SK-N-SH (cell line): ENCODE data around the gene BIRC3.

Experiments used
- PBX3 ChIP-seq: IDR thresholded peaks from 2 replicates; pipeline ENCODE4; 2012
- TF ChIP-seq, protein P1 (sequence below): fragments of 200-600 bp; sonication (generic); IDR thresholded peaks from 2 replicates; pipeline ENCODE4 v1.6.1; 2017; ENCODE audit warnings: antibody characterized with exemption, mild to moderate bottlenecking, moderate library complexity

DNA sequence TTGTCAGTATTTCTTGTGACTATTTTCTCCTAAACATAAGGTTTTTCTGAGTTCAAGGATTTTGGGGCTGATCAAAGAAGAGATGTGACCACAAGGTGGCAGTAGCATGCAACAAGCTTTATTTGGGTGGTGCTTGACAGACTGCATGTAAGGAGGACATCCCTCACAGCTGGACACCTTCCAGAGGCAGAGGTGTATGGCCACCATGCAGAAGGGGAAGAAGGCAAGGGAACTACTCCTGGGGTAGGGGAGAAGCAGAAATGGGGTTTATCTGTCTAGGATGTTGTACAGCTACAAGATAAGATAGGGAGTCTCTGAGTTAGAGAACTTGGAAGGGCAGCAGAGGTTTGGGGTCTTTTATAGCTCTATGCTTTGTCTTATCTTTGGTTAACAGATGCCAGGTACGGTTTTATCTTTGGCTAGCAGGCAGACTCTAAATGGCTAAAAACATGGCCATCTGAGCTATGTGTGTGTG lies 24.6 kb downstream of the BIRC3 start:
- TF ChIP-seq, protein P1, sequence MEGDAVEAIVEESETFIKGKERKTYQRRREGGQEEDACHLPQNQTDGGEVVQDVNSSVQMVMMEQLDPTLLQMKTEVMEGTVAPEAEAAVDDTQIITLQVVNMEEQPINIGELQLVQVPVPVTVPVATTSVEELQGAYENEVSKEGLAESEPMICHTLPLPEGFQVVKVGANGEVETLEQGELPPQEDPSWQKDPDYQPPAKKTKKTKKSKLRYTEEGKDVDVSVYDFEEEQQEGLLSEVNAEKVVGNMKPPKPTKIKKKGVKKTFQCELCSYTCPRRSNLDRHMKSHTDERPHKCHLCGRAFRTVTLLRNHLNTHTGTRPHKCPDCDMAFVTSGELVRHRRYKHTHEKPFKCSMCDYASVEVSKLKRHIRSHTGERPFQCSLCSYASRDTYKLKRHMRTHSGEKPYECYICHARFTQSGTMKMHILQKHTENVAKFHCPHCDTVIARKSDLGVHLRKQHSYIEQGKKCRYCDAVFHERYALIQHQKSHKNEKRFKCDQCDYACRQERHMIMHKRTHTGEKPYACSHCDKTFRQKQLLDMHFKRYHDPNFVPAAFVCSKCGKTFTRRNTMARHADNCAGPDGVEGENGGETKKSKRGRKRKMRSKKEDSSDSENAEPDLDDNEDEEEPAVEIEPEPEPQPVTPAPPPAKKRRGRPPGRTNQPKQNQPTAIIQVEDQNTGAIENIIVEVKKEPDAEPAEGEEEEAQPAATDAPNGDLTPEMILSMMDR: peak; percentile 88
- TF ChIP-seq PBX3: no peak
